ENCODE results near the gene FLNB.

The FLNB gene

GRCh38 chr3:58144478-58145325, 136.5 kb downstream of the FLNB start:
- DNase-seq = no peak

- no peak for DNase-seq
Observed at GRCh38 chr3:58148049-58148448, 139.8 kb downstream of the FLNB start.

- no peak for DNase-seq
Observed at GRCh38 chr3:58150130-58150809, 142.0 kb downstream of the FLNB start.

GRCh38 chr3:58150810-58151199, 142.6 kb downstream of the FLNB start:
- DNase-seq = no peak

GRCh38 chr3:58151637-58152036, 143.4 kb downstream of the FLNB start:
- no peak for DNase-seq

- DNase-seq = no peak
Observed at GRCh38 chr3:58152225-58153015, 144.2 kb downstream of the FLNB start.

GRCh38 chr3:58153371-58153770, 145.1 kb downstream of the FLNB start:
- no peak for DNase-seq

GRCh38 chr3:58154626-58155449, 146.6 kb downstream of the FLNB start:
- DNase-seq = no peak

GRCh38 chr3:58155838-58156237, 147.6 kb downstream of the FLNB start:
- DNase-seq = no peak

- no peak for DNase-seq
Observed at GRCh38 chr3:58157700-58158099, 149.5 kb downstream of the FLNB start.

GRCh38 chr3:58158442-58159153, 150.4 kb downstream of the FLNB start:
- no peak for DNase-seq

- DNase-seq = no peak
Observed at GRCh38 chr3:58160399-58160798, 152.2 kb downstream of the FLNB start.

- DNase-seq = no peak
Observed at GRCh38 chr3:58161435-58162398, 153.5 kb downstream of the FLNB start.

- no peak for DNase-seq
Observed at GRCh38 chr3:58163234-58163633, 155.0 kb downstream of the FLNB start.

GRCh38 chr3:58164199-58164879, 156.1 kb downstream of the FLNB start:
- no peak for DNase-seq

- no peak for DNase-seq
Observed at GRCh38 chr3:58164906-58165821, 156.9 kb downstream of the FLNB start.

GRCh38 chr3:58167431-58168351, 159.5 kb downstream of the FLNB start:
- DNase-seq = no peak

- DNase-seq = no peak
Observed at GRCh38 chr3:58168498-58168897, 160.3 kb downstream of the FLNB start.
